Measurements from ENCODE around the gene CNTLN. TPM values are rescaled to one million over a fixed set of nuclear protein-coding genes. Genes with fewer than 3 reads are reported as not detected.

CNTLN gene
- total RNA-seq, 3 donors from 2014 or later (not counting 1 experiment from before 2014, with no cell fraction given): 0.32 to 1.6 (median 0.63) TPM

GRCh38 chr9:17490110-17490509 lies 355.3 kb downstream of the CNTLN start:
- no peak overlapping the region for H3K27ac ChIP-seq (ENCODE audit: low read length)
- no peak for TF ChIP-seq CTCF (IDR thresholded peaks at IDR 0.05)
- H3K27me3 ChIP-seq (ENCODE audit: control insufficient read depth, insufficient read depth, low read length): no peaks in the 10 kb centered on the region
- H3K9me3 ChIP-seq (ENCODE audit: control insufficient read depth, insufficient read depth, low read length): no peaks in the 10 kb centered on the region
- H3K4me3 ChIP-seq (ENCODE audit: low read length): no peak overlapping the region
- H3K9me3 Mint-ChIP-seq: no peaks in the 10 kb centered on the region
- no peaks in the 10 kb centered on the region for H3K36me3 Mint-ChIP-seq
- H3K4me1 Mint-ChIP-seq: no peaks in the 10 kb centered on the region
- H3K27ac Mint-ChIP-seq: no peak overlapping the region
- no peak overlapping the region for H3K4me3 Mint-ChIP-seq
- 82% methylated on average over 1 of the region's 1 CpG for WGBS (ENCODE audit: insufficient coverage)
- no peaks in the 10 kb centered on the region for H3K36me3 ChIP-seq (ENCODE audit: control insufficient read depth, insufficient read depth, low read length)
- no peaks in the 10 kb centered on the region for H3K4me1 ChIP-seq (ENCODE audit: control insufficient read depth, insufficient read depth, low read length)
- no peak for ATAC-seq
- DNase-seq: no peak
- H3K27me3 Mint-ChIP-seq (ENCODE audit: low read depth in 2 of 2): no peaks in the 10 kb centered on the region
- intact Hi-C loops (cut with micrococcal nuclease): no loop called here

- no CpG with 5 or more reads among the region's 1 CpG for whole genome bisulfite sequencing (ENCODE audit: insufficient coverage)
- no peaks in the 10 kb centered on the region for H3K27me3 ChIP-seq (ENCODE audit: control insufficient read depth, insufficient read depth, low read length)
- no peak for TF ChIP-seq CTCF (IDR thresholded peaks at IDR 0.05)
- H3K9me3 ChIP-seq (ENCODE audit: control insufficient read depth, insufficient read depth, low read length): no peaks in the 10 kb centered on the region
- ATAC-seq (no peak), DNase-seq (no peak)
- peaks cover 0 to 2% of the 10 kb centered on the region in 2 donors for H3K9me3 Mint-ChIP-seq
- no peak overlapping the region for H3K27ac Mint-ChIP-seq
- H3K27ac ChIP-seq (ENCODE audit: low read length): no peak overlapping the region
- no peaks in the 10 kb centered on the region for H3K4me1 ChIP-seq (ENCODE audit: control insufficient read depth, insufficient read depth, low read length)
- no peaks in the 10 kb centered on the region for H3K4me1 Mint-ChIP-seq
- intact Hi-C loops (cut with micrococcal nuclease): no loop called here
- H3K36me3 Mint-ChIP-seq: no peaks in the 10 kb centered on the region
- no peaks in the 10 kb centered on the region for H3K27me3 Mint-ChIP-seq (ENCODE audit: low read depth in 2 of 2)
- H3K4me3 ChIP-seq (ENCODE audit: low read length): no peak overlapping the region
- no peaks in the 10 kb centered on the region for H3K36me3 ChIP-seq (ENCODE audit: control insufficient read depth, insufficient read depth, low read length)
- no peak overlapping the region for H3K4me3 Mint-ChIP-seq
Observed at GRCh38 chr9:17491780-17492179, 356.9 kb downstream of the CNTLN start.

GRCh38 chr9:17503196-17503595 lies 368.4 kb downstream of the CNTLN start:
- no peak overlapping the region for H3K27ac ChIP-seq (ENCODE audit: low read length)
- H3K9me3 ChIP-seq (ENCODE audit: control insufficient read depth, insufficient read depth, low read length): no peaks in the 10 kb centered on the region
- H3K27me3 Mint-ChIP-seq (ENCODE audit: low read depth in 2 of 2): no peaks in the 10 kb centered on the region
- no peaks in the 10 kb centered on the region for H3K36me3 ChIP-seq (ENCODE audit: control insufficient read depth, insufficient read depth, low read length)
- DNase-seq (no peak), ATAC-seq (no peak)
- H3K36me3 Mint-ChIP-seq: no peaks in the 10 kb centered on the region
- H3K27ac Mint-ChIP-seq: no peak overlapping the region
- no peaks in the 10 kb centered on the region for H3K4me1 Mint-ChIP-seq
- peaks cover 6% of the 10 kb centered on the region in 2 donors for H3K9me3 Mint-ChIP-seq
- no peaks in the 10 kb centered on the region for H3K4me1 ChIP-seq (ENCODE audit: control insufficient read depth, insufficient read depth, low read length)
- TF ChIP-seq CTCF (IDR thresholded peaks at IDR 0.05): no peak
- no peak overlapping the region for H3K4me3 Mint-ChIP-seq
- intact Hi-C loops (cut with micrococcal nuclease): no loop called here
- H3K4me3 ChIP-seq (ENCODE audit: low read length): no peak overlapping the region
- H3K27me3 ChIP-seq (ENCODE audit: control insufficient read depth, insufficient read depth, low read length): no peaks in the 10 kb centered on the region
- 93% methylated on average over 3 of the region's 3 CpGs for WGBS (ENCODE audit: insufficient coverage)

- Mint-ChIP-seq H3K36me3 (no peaks in the 10 kb centered on the region), H3K4me1 (no peaks in the 10 kb centered on the region), H3K27me3 (ENCODE audit: low read depth in 2 of 2) (no peaks in the 10 kb centered on the region), H3K27ac (no peak overlapping the region), H3K9me3 (peaks cover 6 to 7% of the 10 kb centered on the region in 2 donors), H3K4me3 (no peak overlapping the region)
- ATAC-seq: no peak
- Histone ChIP-seq H3K27me3 (ENCODE audit: control insufficient read depth, insufficient read depth, low read length) (no peaks in the 10 kb centered on the region), H3K4me1 (ENCODE audit: control insufficient read depth, insufficient read depth, low read length) (no peaks in the 10 kb centered on the region), H3K36me3 (ENCODE audit: control insufficient read depth, insufficient read depth, low read length) (no peaks in the 10 kb centered on the region), H3K4me3 (ENCODE audit: low read length) (no peak overlapping the region), H3K27ac (ENCODE audit: low read length) (no peak overlapping the region), H3K9me3 (ENCODE audit: control insufficient read depth, insufficient read depth, low read length) (no peaks in the 10 kb centered on the region)
- WGBS (ENCODE audit: insufficient coverage): 78% methylated on average over 1 of the region's 1 CpG
- no peak for TF ChIP-seq CTCF (IDR thresholded peaks at IDR 0.05)
- DNase-seq: no peak
- intact Hi-C loops (cut with micrococcal nuclease): no loop called here
Observed at GRCh38 chr9:17509151-17509550, 374.3 kb downstream of the CNTLN start.
